Effector CD4-positive, alpha-beta T cell (primary cell): ENCODE measurements around the gene ABRACL.
"Not testable (repeated sequence)": the region's sequence is repeated elsewhere in the genome, so short reads cannot be mapped to it uniquely, and the experiment has no call there.

Experiments used
- DNase-seq: peaks from one replicate; pipeline ENCODE4 v3.0.0-alpha.2; 2020
- total RNA-seq: gene quantifications from one replicate; lab custom pipeline; 2026; lab: John Stamatoyannopoulos, UW

Gene ABRACL, protein sequence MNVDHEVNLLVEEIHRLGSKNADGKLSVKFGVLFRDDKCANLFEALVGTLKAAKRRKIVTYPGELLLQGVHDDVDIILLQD
- total RNA-seq: 20.5 reads per million, percentile 47 among the genes with 10 or more reads in this experiment

DNA sequence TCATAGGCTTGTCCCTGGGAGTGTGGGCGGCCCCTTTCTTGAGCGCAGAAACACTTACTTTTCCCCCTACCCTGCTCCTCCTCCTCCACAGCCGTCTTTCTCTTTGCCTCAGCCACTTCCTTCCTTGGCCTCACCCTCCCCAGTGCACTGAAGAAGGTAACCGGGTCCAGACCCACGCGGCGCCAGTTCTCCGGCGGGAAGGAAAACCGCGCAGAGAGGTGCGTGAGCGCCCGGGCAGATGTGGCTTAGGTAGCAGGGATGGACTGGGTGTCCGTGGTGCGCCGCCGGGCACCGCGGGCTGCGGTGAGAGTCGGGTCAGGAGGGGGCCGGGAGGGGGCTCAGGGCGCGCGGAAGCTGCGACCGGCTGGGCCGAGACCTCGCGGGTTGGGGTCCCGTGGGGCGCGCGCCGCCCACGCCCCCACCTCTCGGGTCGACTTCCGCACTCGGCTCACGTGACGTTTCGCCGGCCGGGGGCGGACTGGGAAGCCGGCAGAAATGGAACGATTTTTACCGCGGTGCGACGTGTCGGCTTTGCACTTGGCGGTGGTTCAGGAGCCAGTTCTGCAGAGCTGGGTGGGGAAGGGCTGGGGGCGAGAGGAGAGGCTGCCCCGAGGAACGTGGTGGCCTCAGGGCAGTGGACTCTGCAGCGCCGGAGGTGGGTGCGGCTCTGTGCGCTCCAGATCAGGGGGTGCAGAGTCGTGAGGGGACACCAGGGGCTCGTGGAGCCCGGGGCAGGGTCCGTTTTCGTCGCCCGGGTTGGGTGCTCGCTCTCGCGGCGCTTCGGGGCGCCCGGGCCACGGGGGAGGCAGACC is at the start of gene ABRACL:
ABRACL (plus strand) TSS at position 88 of the 812 bp plus-strand sequence. CDS start 5,416 bp downstream, outside the sequence.
- peak; percentile 58 for DNase-seq

DNA sequence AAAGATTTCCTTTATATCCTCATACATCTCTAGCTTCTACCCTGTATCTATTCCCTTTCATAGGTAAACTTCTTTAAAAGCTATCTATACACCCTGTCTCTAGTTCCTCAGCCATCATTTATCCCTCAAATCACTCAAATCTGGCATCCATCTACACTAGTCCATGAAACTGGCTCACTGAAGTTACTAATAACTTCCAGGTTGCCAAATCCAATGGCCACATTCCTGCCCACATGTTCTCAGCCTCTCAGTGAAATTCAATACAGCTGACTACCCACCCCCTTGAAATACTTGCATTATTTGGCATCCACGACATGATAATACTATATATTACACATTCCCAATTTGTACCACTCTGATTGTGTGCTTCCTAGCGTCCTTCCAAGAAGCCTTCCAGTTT is 49.2 kb upstream of the ABRACL start:
- no peak for DNase-seq

DNA sequence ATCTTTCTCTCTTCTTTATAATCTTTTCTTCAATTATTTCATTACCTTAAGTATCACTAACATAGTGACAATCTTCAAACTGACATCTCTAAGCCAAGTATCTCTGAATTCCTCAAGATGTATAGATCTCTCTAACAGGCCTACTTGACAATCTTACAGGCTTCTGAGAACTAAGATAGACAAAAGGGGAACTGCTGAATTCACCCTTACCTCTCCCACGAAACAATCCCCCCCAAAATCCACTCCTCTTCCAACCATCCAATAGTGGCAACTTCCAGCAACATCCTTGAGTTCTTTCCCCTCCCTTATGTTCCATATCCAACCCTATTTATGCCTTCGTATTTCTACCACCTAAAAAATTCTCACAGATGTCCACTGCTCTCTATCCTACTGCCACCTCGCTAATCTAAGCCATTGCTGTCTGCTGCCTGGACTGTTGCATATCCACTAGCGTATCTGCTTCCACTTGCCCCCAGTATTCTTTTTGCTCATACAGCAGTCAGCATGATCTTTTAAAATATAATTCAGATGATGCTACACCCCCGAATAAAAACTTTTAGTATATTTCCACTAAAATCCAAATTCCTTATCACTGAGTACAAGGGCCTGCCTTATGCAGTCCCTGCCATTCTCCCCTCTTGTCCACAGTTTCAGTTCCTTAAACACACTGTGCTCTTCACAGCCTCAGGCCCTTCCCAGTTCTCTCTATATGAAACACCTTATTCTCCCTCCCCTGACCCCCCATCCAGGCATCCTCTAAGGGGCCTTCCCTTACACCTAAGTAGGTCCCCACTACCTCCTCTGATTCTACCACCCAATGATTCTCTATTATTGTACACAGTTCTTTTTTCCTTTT is 48.5 kb upstream of the ABRACL start:
- DNase-seq: no peak

DNA sequence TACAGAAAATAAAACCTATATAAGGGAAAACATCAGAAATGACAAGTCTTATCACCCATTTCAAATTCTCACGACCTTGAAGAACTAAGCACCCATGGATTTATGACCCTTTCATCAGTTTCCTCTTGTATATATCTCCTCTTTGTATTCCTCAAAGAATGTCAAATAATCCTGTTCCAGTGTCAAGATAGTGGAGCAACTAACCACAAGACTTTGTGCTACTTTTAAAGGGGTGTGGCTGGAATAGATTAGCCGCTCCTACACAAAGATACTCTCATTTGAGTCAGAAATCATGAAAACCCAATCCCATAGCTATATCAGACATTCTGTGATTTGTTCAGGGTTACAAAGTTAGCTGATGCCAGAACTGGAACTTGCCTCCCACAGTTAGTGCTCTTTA is 47.1 kb upstream of the ABRACL start:
- no peak for DNase-seq

DNA sequence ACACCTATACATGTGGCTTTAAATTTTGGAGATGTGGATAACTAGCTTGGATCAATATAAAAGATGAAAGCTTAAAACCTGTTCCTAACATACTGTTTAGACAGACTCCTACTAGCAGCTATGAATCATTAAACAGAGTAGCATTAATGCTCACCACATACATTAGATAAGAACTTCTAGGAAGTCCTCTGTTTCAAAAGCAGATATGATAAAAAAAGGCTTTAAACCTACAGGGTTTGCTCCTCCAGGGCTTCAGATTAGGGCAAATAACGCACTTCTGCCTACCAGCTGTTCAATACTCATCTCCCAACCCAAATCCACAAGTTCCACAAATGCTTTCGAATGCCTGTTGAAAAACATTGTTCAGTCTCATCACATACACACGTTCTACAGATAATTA is 42.0 kb upstream of the ABRACL start:
- DNase-seq: no peak

DNA sequence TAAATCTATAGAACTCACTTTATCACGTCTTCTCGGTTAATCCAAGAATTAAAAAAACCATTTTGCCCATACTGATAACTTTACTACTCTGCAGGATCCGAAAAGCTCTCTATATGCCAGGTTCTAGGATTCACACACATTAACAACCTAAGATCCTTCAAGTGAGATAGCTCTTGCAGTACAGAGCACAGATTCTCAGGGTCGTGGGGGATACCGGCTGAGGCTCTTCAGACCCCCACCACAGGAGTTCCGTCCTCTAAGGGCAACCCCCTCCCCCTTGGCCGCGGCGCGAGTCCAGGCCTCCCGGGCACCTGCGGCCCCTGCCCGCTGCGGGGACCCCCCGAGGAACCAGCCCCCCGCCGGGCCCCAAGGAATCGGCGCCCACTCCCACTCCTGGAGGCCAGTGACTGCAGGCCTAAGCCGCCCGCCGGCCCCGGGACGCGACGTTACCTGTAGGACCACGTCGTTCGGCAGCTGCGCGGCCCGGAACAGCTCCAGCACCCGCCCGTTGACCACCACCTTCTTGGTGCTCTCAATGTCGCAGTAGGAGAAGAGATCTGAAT is 41.4 kb upstream of the ABRACL start:
- DNase-seq: no peak

DNA sequence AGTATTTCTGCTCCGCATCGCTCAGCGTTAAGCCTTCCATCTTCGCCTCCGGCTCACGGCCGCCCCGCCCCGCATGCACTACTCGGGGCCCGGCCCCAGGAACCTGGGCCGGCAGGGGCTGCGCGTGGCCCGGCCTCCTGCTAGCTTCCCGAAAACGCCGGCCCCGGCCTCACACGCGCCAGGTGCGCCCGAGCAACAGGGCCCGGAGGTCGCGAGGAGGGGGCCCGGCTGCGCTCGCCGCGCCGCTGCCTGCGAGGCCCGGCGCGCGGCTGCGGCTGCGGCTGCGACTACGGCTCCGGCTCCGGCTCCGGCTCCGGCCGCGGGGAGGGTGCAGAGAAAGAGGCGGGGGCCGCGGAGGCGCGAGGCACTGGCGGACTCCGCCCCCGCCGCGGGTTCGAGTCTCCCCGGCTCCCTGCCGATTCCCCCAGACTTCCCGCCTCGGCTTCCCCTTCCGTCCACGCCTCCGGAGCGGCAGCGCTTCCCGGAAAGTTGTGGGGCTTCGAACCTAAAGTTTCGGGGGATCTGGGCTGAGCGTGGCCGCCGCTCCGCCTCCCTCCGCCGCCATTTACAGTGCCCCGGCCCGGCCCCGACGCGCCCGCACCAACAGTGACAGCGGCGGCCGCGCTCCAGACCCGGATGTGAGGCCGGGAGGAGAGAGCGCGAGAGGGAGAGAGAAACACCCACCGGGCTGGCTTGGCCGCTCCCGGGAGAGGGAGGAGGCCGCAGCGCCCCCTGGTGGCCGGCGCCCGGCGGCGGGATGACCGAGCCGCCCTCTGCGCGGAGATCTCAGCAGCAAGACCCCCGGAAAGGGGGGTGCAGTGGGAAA is 40.7 kb upstream of the ABRACL start, which contains the start of gene REPS1:
REPS1 (minus strand) TSS at position 611 of the 826 bp plus-strand sequence; CDS start at position 40, 571 bp downstream.
- peak; percentile 87 for DNase-seq

DNA sequence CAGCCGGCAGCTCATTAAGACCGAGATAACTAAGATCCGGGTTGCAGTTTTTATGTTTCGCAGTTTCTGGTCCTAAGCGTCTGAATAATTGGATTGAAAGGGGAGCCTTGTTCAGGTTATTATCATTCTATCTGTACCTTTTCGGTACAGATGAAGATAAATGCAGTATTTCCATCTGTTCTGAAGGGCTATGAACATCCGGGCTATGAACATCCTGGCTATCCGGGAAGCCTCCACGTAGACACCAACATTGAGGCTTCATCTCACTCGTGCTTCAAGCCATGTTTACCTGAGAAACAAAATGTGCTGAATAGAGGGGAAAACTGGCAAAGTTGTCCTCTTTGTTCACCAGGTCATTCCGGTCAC is 40.1 kb upstream of the ABRACL start:
- no peak for DNase-seq

DNA sequence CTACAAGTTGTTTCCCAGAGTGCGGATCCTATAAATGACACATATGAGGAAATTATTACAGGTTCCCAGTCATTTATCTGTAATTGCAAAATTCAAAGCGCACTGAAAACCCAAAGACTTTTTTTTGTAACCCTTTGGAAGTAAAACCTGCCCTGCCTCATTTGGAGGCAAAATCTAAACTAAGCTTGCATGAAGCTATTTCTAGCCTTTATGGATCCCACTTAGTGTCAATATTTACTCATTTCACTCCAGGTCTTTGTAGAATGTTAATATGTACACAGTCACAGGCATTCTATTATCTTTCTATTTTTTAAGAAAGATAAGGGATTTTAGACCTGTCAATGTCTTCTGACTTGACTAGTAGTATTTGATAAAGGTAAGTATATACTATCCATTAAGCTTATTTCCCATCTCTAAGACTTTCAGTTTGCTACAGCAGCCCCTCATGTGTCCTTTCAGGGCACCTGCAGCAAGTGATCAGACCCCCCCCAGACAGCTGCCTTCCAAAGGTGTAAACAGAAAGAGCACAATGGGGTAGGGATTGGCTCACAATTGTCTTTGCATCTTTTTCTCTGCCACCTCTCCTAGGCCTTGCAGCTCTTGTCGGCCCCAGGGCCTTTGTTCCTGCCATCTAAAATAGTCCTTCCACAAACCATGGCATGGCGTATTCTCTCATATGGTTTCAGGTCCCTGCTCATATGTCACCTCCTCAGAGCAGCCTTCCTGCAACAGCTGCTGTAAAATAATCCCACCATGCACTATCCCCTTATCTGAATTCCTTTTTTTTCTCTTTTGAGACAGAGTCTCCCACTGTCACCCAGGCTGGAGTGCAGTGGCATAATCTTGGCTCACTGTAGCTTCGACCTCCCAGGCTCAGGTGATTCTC is 39.2 kb upstream of the ABRACL start:
- no peak for DNase-seq

DNA sequence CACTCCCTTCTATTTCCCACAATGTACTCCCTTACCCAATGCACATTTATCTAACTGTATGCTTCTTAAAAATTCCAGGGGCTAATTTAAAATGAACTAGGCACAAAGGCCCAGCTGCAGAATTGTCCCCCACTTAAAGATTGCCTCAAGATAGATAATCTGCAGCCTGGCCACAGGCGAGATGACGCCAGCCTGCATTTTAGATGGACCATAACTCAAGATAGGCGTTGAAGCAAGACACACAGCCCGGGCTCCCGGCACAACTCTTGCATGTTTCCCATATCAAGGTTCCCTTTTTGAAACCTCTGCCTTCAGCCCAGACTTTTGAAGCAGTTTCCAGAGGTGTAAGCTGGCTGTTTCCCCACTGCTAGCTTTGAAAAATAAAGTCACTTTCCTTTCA is 37.3 kb upstream of the ABRACL start:
- DNase-seq: no peak

DNA sequence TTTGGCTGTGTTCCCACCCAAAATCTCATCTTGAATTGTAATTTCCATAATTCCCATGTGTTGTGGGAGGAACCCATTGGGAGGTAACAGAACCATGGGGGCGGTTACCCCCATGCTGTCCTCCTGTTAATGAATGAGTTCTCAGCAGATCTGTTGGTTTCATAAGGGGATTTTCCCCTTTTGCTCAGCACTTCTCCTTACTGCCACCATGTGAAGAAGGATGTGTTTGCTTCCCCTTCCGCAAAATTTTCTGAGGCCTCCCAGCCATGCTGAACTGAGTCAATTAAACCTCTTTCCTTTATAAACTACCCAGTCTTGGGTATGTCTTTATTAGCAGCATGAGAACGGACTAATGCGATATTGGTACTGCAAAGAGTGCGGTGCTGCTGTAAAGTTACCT is 35.6 kb upstream of the ABRACL start:
- not testable (repeated sequence) for DNase-seq

DNA sequence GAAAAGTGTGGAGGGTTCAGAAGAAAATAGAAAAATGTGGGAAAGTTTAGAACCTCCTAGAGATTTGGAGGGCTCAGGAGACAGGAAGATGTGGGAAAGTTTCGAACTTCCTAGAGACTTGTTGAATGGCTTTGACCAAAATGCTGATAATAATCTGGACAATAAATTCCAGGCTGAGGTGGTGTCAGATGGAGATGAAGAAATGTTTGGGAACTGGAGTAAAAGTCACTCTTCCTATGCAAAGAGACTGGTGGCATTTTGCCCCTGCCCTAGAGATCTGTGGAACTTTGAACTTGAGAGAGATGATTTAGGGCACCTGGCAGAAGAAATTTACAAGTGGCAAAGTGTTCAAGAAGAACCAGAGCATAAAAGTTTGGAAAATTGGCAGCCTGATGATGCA is 35.1 kb upstream of the ABRACL start:
- not testable (repeated sequence) for DNase-seq

DNA sequence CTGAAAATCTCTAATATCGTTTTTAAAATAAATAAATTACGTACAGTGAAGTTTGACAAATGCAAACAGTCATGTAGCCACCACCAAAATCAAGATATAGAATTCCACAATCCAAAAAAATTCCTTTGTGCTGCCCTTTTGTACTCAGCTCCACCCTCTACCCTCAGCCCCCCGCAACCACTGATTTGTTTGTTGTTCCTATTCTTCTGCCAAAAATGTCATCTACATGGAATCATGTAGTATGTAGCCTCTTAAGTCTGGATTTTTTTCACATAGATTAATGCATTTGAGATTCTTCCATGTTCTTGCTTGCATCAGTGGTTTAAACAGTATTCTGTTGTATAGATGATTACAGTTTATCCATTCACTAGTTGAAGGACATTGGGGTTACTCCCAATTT is 32.0 kb upstream of the ABRACL start:
- no peak for DNase-seq

DNA sequence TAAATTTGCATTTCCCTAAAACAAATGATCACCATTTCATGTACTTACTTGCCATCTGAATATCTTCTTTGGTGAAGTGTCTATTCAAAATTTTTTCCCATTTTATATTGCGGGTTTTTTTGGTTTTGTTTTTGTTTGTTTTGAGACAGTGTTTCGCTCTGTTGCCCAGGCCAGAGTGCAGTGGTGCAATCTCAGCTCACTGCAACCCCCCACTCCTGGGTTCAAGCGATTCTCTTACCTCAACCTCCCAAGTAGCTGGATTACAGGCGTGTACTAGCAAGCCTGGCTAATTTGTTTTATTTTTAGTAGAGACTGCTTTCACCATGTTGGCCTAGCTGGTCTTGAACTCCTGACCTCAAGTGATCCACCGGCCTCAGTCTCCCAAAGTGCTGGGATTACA is 31.4 kb upstream of the ABRACL start:
- DNase-seq: no peak

DNA sequence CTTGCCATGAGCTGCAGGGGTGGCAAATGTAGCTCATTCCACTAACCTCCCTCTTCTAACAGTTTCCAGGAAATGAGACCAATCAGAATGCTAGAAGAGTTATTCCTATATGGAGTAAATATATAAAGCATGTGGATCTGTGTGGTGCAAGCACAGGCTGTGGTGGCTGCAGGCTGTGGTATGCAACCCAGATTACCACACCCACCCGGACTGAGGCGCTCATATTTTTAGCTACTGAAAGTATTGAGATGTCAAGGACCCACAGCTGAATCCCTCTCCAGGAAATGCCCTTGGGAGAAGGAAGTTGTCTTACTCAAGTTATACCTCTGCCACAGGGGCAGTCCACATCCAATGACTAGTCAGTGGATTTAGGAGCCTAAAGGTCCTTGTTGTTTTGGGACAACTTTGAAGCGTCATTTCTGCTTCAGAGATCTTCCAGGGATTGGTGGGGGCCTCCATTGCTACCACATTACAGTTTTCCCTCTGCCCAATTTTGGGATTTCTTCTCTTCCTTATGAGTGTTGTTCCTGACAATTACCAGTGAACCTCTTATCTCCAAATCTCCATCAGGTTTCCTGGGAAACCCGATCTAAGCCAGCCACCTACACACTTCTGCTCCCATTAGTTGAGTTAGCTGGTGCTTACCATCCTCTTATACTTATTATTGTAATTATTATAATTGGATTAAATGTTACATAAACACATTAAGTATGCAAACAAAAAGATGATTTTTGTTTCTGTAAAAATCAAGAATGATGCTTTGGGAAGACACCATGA is 28.4 kb upstream of the ABRACL start:
- no peak for DNase-seq

DNA sequence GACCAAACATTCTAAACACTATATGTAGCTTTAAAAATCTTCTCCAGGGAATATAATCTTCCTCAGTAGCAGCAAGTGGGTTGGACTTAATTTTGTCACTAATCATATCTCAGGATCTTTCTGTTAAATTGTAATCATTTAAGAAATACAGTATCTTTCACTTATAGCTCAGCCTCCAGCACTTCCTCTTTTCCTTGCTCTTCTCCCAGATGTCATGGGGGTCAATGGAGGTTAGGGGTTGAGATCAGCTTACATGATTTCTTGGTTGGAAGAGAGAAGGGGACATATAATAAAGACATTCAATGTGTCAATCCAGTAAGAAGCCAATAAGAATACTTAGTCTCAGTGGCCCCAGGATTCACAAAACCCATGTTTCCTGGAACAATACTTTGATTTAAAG is 24.8 kb upstream of the ABRACL start:
- no peak for DNase-seq

DNA sequence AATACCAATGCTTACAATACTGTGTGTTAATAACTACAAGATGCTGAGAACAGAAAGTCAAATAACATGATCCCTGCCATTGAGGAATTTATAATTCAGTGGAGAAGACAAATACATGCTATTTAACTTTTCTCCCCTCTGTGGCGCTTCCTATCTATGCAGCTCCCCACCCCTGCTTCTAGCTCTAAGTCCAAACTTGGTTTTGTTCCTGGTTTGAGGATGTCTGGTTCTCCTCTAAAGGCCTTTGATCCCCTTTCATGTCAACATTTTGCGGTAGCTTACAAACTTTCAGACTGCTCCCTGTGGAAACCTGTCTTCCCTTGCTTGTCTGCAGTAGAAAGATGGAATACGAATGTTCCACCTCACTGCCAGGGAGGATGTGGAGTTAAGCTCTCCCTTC is 22.1 kb upstream of the ABRACL start:
- DNase-seq: no peak

DNA sequence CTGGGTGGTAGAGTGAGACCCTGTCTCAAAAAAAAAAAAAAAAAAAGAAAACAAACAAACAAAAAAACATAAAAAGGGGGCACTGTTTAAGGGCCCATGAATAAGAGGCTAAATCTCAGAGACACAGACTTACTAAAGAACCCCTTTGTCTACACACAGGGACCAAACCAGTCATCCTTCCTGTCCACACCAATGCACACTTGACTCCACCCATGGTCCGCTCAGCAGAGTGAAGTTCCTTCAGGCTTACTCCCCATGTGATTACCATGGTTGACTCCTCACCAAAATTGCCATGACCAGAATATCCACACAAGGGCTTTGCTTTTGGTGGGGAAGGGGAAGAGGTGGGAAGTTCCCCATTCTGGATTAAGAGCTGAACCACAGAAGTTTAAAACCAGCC is 21.1 kb upstream of the ABRACL start:
- DNase-seq: no peak

DNA sequence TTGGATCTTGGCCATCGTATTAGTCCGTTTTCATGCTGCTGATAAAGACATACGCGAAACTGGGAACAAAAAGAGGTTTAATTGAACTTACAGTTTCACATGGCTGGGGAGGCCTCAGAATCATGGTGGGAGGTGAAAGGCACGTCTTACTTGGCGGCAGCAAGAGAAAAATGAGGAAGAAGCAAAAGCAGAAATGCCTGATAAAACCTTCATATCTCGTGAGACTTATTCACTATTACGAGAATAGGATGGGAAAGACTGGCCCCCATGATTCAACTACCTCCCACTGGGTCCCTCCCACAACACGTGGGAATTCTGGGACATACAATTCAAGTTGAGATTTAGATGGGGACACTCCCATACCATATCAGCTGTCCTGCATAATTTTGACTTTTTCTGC is 20.4 kb upstream of the ABRACL start:
- no peak for DNase-seq

DNA sequence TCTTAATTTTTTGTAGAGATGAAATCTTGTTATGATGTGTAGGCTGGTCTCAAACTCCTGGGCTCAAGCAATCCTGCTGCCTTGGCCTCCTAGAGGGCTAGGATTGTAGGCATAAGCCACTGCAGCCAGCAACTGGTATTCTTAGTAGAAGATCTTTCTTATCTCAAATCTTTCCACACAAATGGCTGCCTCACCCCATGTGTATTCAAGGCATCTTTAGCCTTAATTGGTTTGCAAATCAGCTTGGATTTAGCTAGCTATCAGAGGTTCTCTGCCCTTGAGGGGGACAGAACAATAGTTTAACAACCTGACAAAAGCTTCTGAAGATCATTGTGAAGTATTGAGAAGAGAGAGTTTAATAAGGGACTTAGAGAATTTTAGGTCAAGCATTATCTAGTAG is 17.9 kb upstream of the ABRACL start:
- no peak for DNase-seq

DNA sequence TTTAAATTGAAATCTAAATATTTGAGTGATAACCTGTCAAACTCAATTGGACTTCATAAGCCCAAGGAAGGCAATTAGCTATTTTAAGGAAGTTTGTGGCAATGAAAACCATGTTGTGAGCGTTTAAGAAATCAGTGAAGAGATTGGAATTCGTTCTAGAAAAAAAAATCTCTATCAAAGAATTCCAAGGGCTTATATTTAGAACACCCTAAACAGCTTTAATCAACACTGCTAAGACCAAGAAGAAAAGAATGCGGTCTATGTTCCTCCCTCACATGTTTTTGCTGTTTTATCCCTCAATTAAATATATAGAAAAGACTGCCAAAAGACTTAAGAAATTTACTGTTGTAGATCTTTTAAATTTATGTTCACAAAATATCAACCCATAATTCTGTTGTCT is 16.6 kb upstream of the ABRACL start:
- no peak for DNase-seq
